Stomach (tissue), 9 donors: ENCODE results near the gene RAB3GAP1. TPM values are rescaled to one million over a fixed set of nuclear protein-coding genes. Genes with fewer than 3 reads are reported as not detected.
"Not testable (repeated sequence)": the region's sequence is repeated elsewhere in the genome, so short reads cannot be mapped to it uniquely, and the experiment has no call there.

ENCODE experiments used
- DNase-seq, 2 donors: peaks; one replicate each; pipeline versions ENCODE4 v3.0.0 to v3.0.0-alpha.2; 2013 to 2019
- H3K27ac ChIP-seq, 5 donors: fragments of 200-600 bp in 4 of 5; sonication (generic) in 4 of 5; one replicate each; pipeline ENCODE4 v1.5.1; 2013 to 2019; ENCODE audit warnings: mild to moderate bottlenecking in 1 of 5, moderate library complexity in 1 of 5
- H3K27me3 ChIP-seq, 3 donors: fragments of 200-600 bp; sonication (generic); one replicate each; pipeline ENCODE4 v1.5.1; 2017 to 2019; ENCODE audit warnings: mixed run types in 1 of 3
- H3K36me3 ChIP-seq, 4 donors: fragments of 200-600 bp; sonication (generic); 1 replicate in 3 of 4; 2 replicates in 1 of 4; pipeline ENCODE4 v1.5.1; 2016 to 2019
- H3K4me1 ChIP-seq, 4 donors: fragments of 200-600 bp; sonication (generic); one replicate each; pipeline ENCODE4 v1.5.1; 2016 to 2019
- H3K4me3 ChIP-seq, 4 donors: fragments of 200-600 bp; sonication (generic) in 3 of 4; one replicate each; pipeline ENCODE4 v1.5.1; 2016 to 2019; ENCODE audit warnings: mild to moderate bottlenecking in 1 of 4
- H3K9me3 ChIP-seq, 4 donors: fragments of 200-600 bp; sonication (generic); one replicate each; pipeline ENCODE4 v1.5.1; 2016 to 2019
- CTCF ChIP-seq, 7 experiments: fragments of 450-650 bp in 4 of 7; fragments of 200-600 bp in 3 of 7; sonication (generic) in 3 of 7; IDR thresholded peaks; one replicate each; pipeline ENCODE4 v1.5.1; 2016 to 2019; ENCODE audit warnings: antibody characterized with exemption in 7 of 7, control low read depth in 2 of 7, mild to moderate bottlenecking in 1 of 7
- EP300 ChIP-seq: sonication (generic); formaldehyde crosslinking; IDR thresholded peaks from one replicate; pipeline ENCODE4 v1.6.1; 2017; ENCODE audit warnings: antibody characterized with exemption
- POLR2A ChIP-seq, 4 donors: fragments of 450-650 bp; IDR thresholded peaks; one replicate each; pipeline ENCODE4 v1.6.1; 2016; ENCODE audit warnings: antibody characterized with exemption in 4 of 4, control low read depth in 2 of 4, mild to moderate bottlenecking in 1 of 4, moderate library complexity in 1 of 4
- POLR2AphosphoS5 ChIP-seq, 3 donors: sonication (generic); formaldehyde crosslinking; IDR thresholded peaks; one replicate each; pipeline ENCODE4 v1.6.1; 2016; ENCODE audit warnings: antibody characterized with exemption in 3 of 3
- WGBS, 5 donors: extraction: QIAGEN DNeasy Blood & Tissue Kit in 3 of 5; methylation state at CpG; one replicate each; pipeline versions ENCODE4 v1.1.5 to v1.1.7; 2013 to 2018; 5-methylcytosine and 5-hydroxymethylcytosine counted together
- intact Hi-C: fragments of 100-400 bp; cut with DNase I; formaldehyde crosslinking; loops from one replicate; pipeline ENCODE4 v1.15.1; 2023; ENCODE audit warnings: low total_unique reads
- polyA plus RNA-seq, 3 donors: library from polyadenylated mRNA; stranded (reverse); fragments of 200-250 nt; gene quantifications; one replicate each; pipeline ENCODE4 v1.2.3, GENCODE V29; 2013
- total RNA-seq, 5 donors: library from RNA; depleted of rRNA; stranded (reverse); fragments of >200 nt; gene quantifications; one replicate each; pipeline versions ENCODE4 v1.1.0 to v1.2.3, GENCODE V29; 2014 to 2016
- donor health status: healthy with polysubstance abuse.
- donor health status: Bipolar disorder and iron deficiency.
- donor health status: healthy.

The RAB3GAP1 gene
- total and polyA plus RNA-seq, 8 donors: 14.2 to 556 (median 32.1) TPM

GRCh38 chr2:135076556-135076955 lies 24.5 kb downstream of the RAB3GAP1 start:
- no peaks in the 10 kb centered on the region for H3K27me3 ChIP-seq
- peaks cover 0 to 9% (median 2%) of the 10 kb centered on the region in 4 donors for H3K9me3 ChIP-seq
- no peak overlapping the region for H3K4me3 ChIP-seq
- TF ChIP-seq EP300 (no peak), POLR2A (IDR thresholded peaks at IDR 0.05) (no peak), CTCF (IDR thresholded peaks at IDR 0.05) (no peak), POLR2AphosphoS5 (IDR thresholded peaks at IDR 0.05) (no peak)
- H3K27ac ChIP-seq: no peak overlapping the region
- H3K36me3 ChIP-seq: peaks cover 0 to 21% (median 12%) of the 10 kb centered on the region in 4 donors
- no peak for DNase-seq
- WGBS, 5 donors: 97 to 99% (median 98%) methylated on average over 2 of the region's 2 CpGs
- intact Hi-C loops: no loop called here
- H3K4me1 ChIP-seq: peaks cover 0 to 25% (median 16%) of the 10 kb centered on the region in 4 donors

GRCh38 chr2:135078417-135078816 lies 26.3 kb downstream of the RAB3GAP1 start:
- Histone ChIP-seq H3K4me1 (peaks cover 0 to 23% (median 12%) of the 10 kb centered on the region in 4 donors), H3K27ac (no peak overlapping the region), H3K9me3 (no peaks in the 10 kb centered on the region), H3K36me3 (peaks cover 0 to 24% (median 19%) of the 10 kb centered on the region in 4 donors), H3K27me3 (no peaks in the 10 kb centered on the region), H3K4me3 (no peak overlapping the region)
- TF ChIP-seq EP300: no peak
- TF ChIP-seq POLR2A (IDR thresholded peaks at IDR 0.05): no peak
- TF ChIP-seq CTCF (IDR thresholded peaks at IDR 0.05): no peak
- TF ChIP-seq POLR2AphosphoS5 (IDR thresholded peaks at IDR 0.05): no peak
- intact Hi-C loops: no loop called here
- DNase-seq: no peak

- 82 to 93% (median 91%) methylated on average over 2 of the region's 2 CpGs for WGBS, 5 donors
- H3K36me3 ChIP-seq: peaks cover 0 to 22% (median 14%) of the 10 kb centered on the region in 4 donors
- peaks cover 0 to 7% (median 3%) of the 10 kb centered on the region in 4 donors for H3K4me1 ChIP-seq
- TF ChIP-seq EP300 (no peak), POLR2AphosphoS5 (IDR thresholded peaks at IDR 0.05) (no peak), POLR2A (IDR thresholded peaks at IDR 0.05) (no peak), CTCF (IDR thresholded peaks at IDR 0.05) (no peak)
- H3K27ac ChIP-seq: no peak overlapping the region
- peaks cover 0 to 7% (median 0%) of the 10 kb centered on the region in 4 donors for H3K9me3 ChIP-seq
- intact Hi-C loops: no loop called here
- no peaks in the 10 kb centered on the region for H3K27me3 ChIP-seq
- DNase-seq: no peak
- no peak overlapping the region for H3K4me3 ChIP-seq
These were observed 34.1 kb downstream of the RAB3GAP1 start for GRCh38 chr2:135086222-135086621.

- Histone ChIP-seq H3K4me1 (peaks cover 0 to 41% (median 6%) of the 10 kb centered on the region in 4 donors), H3K36me3 (peaks cover under 1 to 27% (median 20%) of the 10 kb centered on the region in 4 donors)
- H3K4me3 ChIP-seq, DNase-seq, H3K9me3 ChIP-seq, H3K27me3 ChIP-seq, H3K27ac ChIP-seq, intact Hi-C loops: not testable (repeated sequence)
- 96 to 98% (median 97%) methylated on average over 4 of the region's 4 CpGs for WGBS, 5 donors
These were observed 37.5 kb downstream of the RAB3GAP1 start for GRCh38 chr2:135089597-135089996.

GRCh38 chr2:135091681-135092080 lies 39.6 kb downstream of the RAB3GAP1 start:
- H3K9me3 ChIP-seq: peaks cover 0 to 7% (median 0%) of the 10 kb centered on the region in 4 donors
- no peak overlapping the region for H3K4me3 ChIP-seq
- H3K4me1 ChIP-seq: peaks cover 0 to 44% (median 4%) of the 10 kb centered on the region in 4 donors
- TF ChIP-seq POLR2A (IDR thresholded peaks at IDR 0.05) (no peak), CTCF (IDR thresholded peaks at IDR 0.05) (no peak), POLR2AphosphoS5 (IDR thresholded peaks at IDR 0.05) (no peak), EP300 (no peak)
- H3K36me3 ChIP-seq: peaks cover 3 to 44% (median 35%) of the 10 kb centered on the region in 4 donors
- intact Hi-C loops: no loop called here
- H3K27me3 ChIP-seq: no peaks in the 10 kb centered on the region
- 85 to 94% (median 89%) methylated on average over 1 of the region's 1 CpG for WGBS, 5 donors
- no peak overlapping the region for H3K27ac ChIP-seq
- no peak for DNase-seq
